ENCODE measurements around the gene MAP3K14.
"Not testable (repeated sequence)": the region's sequence is repeated elsewhere in the genome, so short reads cannot be mapped to it uniquely, and the experiment has no call there.

MAP3K14 gene

DNA sequence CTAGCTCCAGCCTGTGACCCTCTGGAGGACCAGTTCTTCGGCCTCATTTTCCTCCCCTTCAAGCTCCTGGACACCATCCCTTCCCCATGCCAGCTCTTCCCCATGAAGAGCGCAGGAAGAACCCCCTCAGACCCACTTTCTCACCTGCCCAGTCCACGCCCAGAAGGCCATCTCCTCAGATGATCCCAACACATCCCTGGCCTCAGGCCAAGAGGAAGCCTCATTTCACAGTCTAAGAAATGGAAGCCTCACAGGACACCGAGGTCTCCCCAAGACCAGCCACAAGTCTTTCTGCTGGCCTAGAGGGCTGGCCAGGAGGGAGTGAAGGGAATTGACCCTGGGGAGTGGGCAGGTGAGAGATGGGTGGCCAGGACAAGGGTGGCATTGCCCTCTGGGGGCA is 62.9 kb downstream of the MAP3K14 start:
- no peak for DNase-seq

GRCh38 chr17:45253237-45253636 is 63.6 kb downstream of the MAP3K14 start:
- DNase-seq, result not testable (repeated sequence)

GRCh38 chr17:45251931-45252330 is 64.9 kb downstream of the MAP3K14 start:
- no peak for DNase-seq

GRCh38 chr17:45248132-45248957 is 68.5 kb downstream of the MAP3K14 start:
- DNase-seq, result no peak

DNA sequence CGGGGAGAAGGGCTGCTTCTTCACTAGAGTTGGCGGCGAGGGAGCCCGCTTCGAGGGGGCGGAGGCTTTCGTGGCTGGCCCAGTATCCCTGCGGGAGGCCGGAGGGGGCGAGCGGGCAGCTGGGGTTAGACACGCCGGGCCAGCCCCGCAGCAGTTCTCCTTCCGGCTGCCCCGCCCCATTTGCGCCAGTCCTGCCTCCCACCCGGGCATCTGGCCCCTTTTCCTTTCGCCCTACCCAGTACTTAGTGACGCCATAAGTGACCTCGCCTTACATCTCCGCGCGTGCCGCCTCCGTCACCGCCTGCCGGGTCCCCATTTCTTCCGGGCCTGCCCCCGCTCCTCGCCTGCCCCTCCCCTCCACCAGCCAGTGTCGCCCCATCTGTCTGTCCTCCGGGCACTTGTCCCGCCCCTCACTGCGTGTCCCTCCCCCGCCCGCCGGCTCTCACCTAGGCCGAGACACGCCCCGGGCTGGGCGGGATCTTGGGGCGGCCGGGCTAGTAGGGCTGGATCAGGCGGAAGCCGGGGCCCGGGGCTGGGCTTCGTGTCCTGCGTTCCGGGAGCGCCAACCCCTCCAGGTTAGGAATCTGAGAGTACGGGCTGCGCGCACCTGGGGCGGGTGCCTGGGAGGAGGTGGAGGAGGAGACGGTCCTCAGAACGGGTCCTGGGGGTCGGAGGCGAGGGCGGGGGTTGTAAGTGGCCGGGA is 69.2 kb downstream of the MAP3K14 start:
- no peak for DNase-seq

DNA sequence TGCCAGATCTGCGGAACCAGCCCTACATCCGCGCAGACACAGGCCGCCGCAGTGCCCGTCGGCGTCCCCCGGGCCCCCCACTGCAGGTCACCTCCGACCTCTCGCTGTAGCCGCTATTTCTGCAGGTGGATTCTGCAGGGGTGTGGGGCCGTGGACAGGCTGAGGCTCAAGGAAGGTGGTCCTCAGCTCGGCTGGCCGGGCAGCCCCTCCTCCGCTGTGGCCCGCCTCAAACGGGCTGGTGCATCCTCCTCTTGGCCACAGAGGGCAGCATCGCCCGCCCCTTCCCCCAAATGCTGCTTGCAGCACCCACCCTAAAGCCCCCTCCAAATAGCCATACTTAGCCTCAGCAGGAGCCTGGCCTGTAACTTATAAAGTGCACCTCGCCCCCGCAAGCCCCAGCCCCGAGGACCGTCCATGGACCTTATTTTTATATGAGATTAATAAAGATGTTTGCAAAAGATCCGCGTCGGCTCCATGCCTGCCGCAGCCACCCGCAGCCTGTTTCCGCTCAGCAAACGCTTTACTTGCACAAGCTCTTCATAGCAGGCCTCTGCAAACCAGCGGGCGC is 69.9 kb downstream of the MAP3K14 start:
- DNase-seq, result no peak

- no peak for DNase-seq
Observed at GRCh38 chr17:45246338-45246737, 70.5 kb downstream of the MAP3K14 start.

DNA sequence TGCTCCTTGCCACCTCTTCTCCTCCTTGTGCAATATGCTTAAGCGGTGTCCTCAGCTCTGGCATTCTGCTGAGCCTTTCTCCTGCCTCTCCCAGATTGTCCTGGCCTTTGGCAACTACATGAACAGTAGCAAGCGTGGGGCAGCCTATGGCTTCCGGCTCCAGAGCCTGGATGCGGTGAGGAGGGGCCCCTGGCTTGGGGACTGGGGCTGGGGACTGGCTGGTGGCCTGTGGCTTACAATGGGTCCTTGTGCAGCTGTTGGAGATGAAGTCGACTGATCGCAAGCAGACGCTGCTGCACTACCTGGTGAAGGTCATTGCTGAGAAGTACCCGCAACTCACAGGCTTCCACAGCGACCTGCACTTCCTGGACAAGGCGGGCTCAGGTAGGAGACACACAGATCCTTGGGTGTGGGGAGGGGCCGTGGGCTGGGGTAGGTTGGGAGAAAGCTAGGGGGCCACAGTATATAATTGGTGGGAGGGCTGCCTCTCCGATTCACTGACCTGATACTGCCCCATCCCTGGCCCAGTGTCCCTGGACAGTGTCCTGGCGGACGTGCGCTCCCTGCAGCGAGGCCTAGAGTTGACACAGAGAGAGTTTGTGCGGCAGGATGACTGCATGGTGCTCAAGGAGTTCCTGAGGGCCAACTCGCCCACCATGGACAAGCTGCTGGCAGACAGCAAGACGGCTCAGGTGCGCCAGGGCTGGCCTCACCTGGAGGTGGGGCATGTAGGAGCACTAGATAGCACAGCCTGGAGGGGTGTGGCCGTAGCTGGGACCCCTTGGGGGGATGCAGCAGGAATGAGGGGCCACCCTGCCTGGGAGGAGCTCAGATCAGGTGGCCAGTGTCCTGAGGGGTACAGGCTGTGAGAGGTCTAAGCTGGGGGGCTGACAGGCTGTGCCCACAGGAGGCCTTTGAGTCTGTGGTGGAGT is 71.8 kb downstream of the MAP3K14 start:
- no peak for DNase-seq

DNA sequence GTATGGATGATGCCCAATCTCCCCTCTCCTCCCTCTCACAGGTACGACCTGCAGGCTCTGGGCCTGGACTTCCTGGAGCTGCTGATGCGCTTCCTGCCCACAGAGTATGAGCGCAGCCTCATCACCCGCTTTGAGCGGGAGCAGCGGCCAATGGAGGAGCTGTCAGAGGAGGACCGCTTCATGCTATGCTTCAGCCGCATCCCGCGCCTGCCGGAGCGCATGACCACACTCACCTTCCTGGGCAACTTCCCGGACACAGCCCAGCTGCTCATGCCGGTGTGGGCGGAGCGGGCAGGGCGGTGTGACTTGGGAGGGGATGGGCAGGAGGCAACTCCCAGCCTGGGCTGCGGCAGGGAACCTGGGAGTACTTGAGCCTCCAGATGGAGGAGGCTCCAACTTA is 73.1 kb downstream of the MAP3K14 start:
- no peak for DNase-seq

DNA sequence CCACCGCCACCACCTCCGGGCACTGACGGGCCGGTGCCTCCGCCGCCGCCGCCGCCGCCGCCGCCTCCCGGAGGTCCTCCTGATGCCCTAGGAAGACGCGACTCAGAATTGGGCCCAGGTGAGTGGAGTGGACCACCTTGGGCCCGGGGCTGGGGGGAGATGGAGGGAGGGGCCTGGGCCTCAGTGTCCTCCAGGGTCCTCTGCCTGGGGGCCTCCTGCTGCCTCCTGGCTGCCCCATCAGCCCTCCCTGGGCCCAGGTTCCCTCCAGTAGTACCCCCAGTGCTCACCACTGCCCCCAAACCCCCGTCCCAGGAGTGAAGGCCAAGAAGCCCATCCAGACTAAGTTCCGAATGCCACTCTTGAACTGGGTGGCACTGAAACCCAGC is 74.8 kb downstream of the MAP3K14 start:
- no peak for DNase-seq

- DNase-seq, result no peak
Observed at GRCh38 chr17:45241328-45242028, 75.3 kb downstream of the MAP3K14 start.

- no peak for DNase-seq
Observed at GRCh38 chr17:45240905-45241327, 75.9 kb downstream of the MAP3K14 start.

- DNase-seq, result no peak
Observed at GRCh38 chr17:45238155-45238774, 78.6 kb downstream of the MAP3K14 start.

DNA sequence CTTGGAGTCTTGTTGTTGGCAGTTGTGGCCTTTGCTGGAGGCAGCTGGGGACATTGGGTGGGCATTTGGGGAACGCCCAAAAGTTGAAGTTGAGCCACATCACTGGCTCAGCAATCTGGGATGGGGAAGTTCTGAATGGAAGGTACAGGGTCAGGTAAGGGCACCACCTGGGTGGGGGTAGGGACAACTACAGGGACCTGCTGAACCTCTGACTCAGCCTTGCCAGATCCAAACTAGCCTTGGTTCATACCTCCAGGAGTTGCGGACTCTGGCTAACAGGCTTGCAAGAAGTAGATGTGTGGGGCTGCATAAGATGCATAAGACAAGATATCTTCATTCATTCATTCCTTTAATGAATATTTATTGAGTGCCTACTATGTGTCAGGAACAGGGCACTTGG is 79.1 kb downstream of the MAP3K14 start:
- no peak for DNase-seq

GRCh38 chr17:45236282-45236606 is 80.6 kb downstream of the MAP3K14 start:
- no peak for DNase-seq

- peak; percentile 70 for DNase-seq
Observed at GRCh38 chr17:45235416-45236281, 81.2 kb downstream of the MAP3K14 start.

DNA sequence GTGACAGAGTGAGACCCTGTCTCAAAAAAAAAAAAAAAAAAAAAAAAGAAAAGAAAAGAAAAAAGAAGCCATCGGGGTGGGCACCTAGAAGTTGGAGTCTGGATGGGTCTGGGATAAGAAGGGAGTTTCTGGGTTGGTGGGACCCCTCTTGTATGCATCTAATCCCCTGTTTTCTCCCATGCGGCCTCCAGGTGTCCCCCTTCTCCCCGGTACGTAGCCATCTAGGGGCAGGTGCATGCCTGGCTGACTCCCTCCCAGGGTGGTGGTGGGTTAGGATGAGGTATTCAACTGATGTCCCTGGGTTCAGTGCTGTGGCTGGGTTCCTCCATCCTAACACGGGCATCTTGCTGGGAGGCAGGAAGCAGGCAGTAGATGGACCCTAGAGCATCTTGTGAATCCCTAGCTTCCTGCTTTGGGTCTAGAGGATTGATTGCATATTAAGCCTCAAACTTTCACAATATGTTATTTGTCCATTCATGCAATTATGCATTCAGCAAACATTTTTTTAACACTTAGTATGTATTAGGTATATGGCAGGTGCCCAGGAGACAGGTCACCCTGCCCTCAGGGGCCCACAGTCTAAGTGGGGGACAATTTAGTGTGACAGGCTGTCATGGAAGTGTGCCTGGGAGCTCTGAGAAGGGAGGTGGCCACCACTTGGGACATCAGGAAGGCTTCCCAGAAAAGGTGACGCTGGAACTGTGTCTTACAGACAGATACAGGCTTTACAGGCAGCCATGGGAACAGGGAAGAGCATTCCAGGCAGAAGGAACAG is 82.0 kb downstream of the MAP3K14 start:
- peak; percentile 8 for DNase-seq

- DNase-seq, result no peak
Observed at GRCh38 chr17:45233423-45233924, 83.3 kb downstream of the MAP3K14 start.

DNA sequence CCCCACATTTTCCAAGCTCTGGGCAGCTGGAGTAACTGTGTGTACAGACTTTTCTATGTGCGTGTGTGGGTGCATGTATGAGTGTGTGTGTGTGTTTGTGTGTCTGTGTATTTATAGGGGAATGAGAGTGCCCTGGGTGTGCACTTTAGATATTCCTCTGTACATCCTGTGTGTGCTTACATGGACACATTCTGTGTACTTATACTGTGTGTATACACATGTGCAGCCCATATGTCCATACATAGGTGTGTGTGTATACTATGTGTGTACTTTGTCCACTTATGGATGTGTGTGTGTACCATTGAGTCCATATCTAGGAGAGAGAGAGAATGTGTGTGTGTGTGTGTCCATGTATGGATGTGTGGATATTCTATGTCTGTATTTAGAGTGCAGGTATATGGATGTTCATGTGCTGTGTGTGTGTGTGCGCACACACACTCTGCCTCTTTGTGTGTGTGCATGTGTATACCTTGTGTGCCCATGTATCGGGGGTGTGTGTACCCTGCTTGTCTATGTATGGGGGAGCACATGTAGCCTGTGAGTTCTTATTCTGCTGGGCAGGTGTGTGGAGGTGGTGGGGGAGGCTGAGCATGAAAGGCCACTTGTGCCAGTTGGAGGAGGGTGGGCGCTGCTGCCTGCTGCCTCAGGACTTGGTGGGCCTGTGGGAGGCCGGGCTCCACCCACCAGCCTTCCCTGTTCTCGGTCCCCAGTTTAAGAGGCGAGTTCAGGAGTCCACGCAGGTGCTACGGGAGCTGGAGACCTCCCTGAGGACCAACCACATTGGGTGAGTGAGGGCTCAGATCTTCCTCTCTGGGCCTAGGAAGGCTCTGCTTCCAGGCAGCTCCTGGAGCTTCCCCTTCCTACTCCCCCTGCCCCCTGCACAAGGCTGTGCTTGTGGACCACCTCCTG is 84.1 kb downstream of the MAP3K14 start:
- no peak for DNase-seq

Data from GDM1 (cell line).